Hepatocyte (in vitro differentiated cells): Measurements from ENCODE around the gene ACSL3. TPM values are rescaled to one million over a fixed set of nuclear protein-coding genes. Genes with fewer than 3 reads are reported as not detected.

Experiments used
- DNase-seq: peaks from one replicate; pipeline ENCODE4 v3.0.0-alpha.2; 2016; ENCODE audit warnings: low spot score
- H2AFZ ChIP-seq: fragments of 200-600 bp; sonication (generic); 2 replicates; pipeline ENCODE4 v1.6.0; 2016; ENCODE audit warnings: antibody characterized with exemption, mild to moderate bottlenecking
- H3K27ac ChIP-seq: fragments of 200-600 bp; sonication (generic); 2 replicates; pipeline ENCODE4 v1.5.1; 2016; ENCODE audit warnings: mild to moderate bottlenecking
- H3K27me3 ChIP-seq: fragments of 200-600 bp; sonication (generic); 2 replicates; pipeline ENCODE4 v1.6.1; 2016
- H3K36me3 ChIP-seq: fragments of 200-600 bp; sonication (generic); replicated peaks from 2 replicates; pipeline ENCODE4 v1.5.1; 2016; ENCODE audit warnings: low read depth; ENCODE audit not compliant: insufficient read depth
- H3K4me1 ChIP-seq: fragments of 200-600 bp; sonication (generic); 2 replicates; pipeline ENCODE4 v1.5.1; 2016; ENCODE audit warnings: mild to moderate bottlenecking, moderate library complexity; ENCODE audit not compliant: insufficient read depth
- H3K4me2 ChIP-seq: fragments of 200-600 bp; sonication (generic); 2 replicates; pipeline ENCODE4 v1.6.0; 2016
- H3K4me3 ChIP-seq: fragments of 200-600 bp; sonication (generic); 2 replicates; pipeline ENCODE4 v1.5.1; 2016; ENCODE audit warnings: mild to moderate bottlenecking
- H3K79me2 ChIP-seq: fragments of 200-600 bp; sonication (generic); 2 replicates; pipeline ENCODE4 v1.6.0; 2017; ENCODE audit warnings: mild to moderate bottlenecking
- H3K9me2 ChIP-seq: fragments of 200-600 bp; sonication (generic); replicated peaks from 2 replicates; pipeline ENCODE4 v1.6.0; 2017; ENCODE audit warnings: mild to moderate bottlenecking; ENCODE audit not compliant: insufficient read depth
- H3K9me3 ChIP-seq: fragments of 200-600 bp; sonication (generic); 2 replicates; pipeline ENCODE4 v1.5.1; 2016; ENCODE audit warnings: low read depth, mild to moderate bottlenecking
- H4K20me1 ChIP-seq: fragments of 200-600 bp; sonication (generic); 2 replicates; pipeline ENCODE4 v1.6.0; 2016; ENCODE audit warnings: mild to moderate bottlenecking; ENCODE audit not compliant: insufficient read depth, poor library complexity, severe bottlenecking
- CTCF ChIP-seq: fragments of 200-600 bp; sonication (generic); IDR thresholded peaks from 2 replicates; pipeline ENCODE4 v1.5.1; 2016; ENCODE audit warnings: antibody characterized with exemption, mild to moderate bottlenecking; ENCODE audit not compliant: poor library complexity
- EZH2 ChIP-seq: fragments of 200-600 bp; sonication (generic); IDR thresholded peaks from 2 replicates; pipeline ENCODE4 v1.6.1; 2016; ENCODE audit warnings: antibody characterized with exemption, mild to moderate bottlenecking, borderline replicate concordance
- EZH2phosphoT487 ChIP-seq: fragments of 200-600 bp; sonication (generic); IDR thresholded peaks from one replicate; pipeline ENCODE4 v1.6.1; 2018; ENCODE audit warnings: antibody characterized with exemption, mild to moderate bottlenecking, low read depth, moderate library complexity; ENCODE audit not compliant: unreplicated experiment, severe bottlenecking
- WGBS: methylation state at CpG from one replicate; pipeline ENCODE4 v1.1.6; 2016; ENCODE audit warnings: low lambda C conversion rate; ENCODE audit errors: missing lambda C conversion rate; 5-methylcytosine and 5-hydroxymethylcytosine counted together
- polyA plus RNA-seq: library from polyadenylated mRNA; unstranded; fragments of >200 nt; fragmentation: Nextera tagmentation; extraction: Ambion mirVana; gene quantifications from 2 replicates; pipeline ENCODE4 v1.2.1, GENCODE V29; 2016
- total RNA-seq: library from RNA; depleted of rRNA; stranded (reverse); fragments of >200 nt; gene quantifications from 2 replicates; pipeline ENCODE4 v1.2.3, GENCODE V29; 2014

ACSL3 gene
- total and polyA plus RNA-seq, 2 experiments from 2014 or later = 82.1 to 133 TPM

- H3K36me3 ChIP-seq = no peaks in the 10 kb centered on the region
- no peaks in the 10 kb centered on the region for H3K79me2 ChIP-seq
- no peak overlapping the region for H2AFZ ChIP-seq
- WGBS = 89% methylated on average over 11 of the region's 11 CpGs
- peaks cover 6% of the 10 kb centered on the region for H3K4me1 ChIP-seq
- TF ChIP-seq CTCF (no peak), EZH2phosphoT487 (no peak), EZH2 (no peak)
- no peak for DNase-seq
- H3K4me3 ChIP-seq = no peak overlapping the region
- H3K4me2 ChIP-seq = no peak overlapping the region
- H3K9me3 ChIP-seq = no peaks in the 10 kb centered on the region
- no peaks in the 10 kb centered on the region for H3K9me2 ChIP-seq
- H3K27ac ChIP-seq = no peak overlapping the region
- no peaks in the 10 kb centered on the region for H4K20me1 ChIP-seq
- no peaks in the 10 kb centered on the region for H3K27me3 ChIP-seq
These were observed 5.8 kb upstream of the ACSL3 start for GRCh38 chr2:222854773-222855700.

- Histone ChIP-seq H3K9me3 (no peaks in the 10 kb centered on the region), H3K27me3 (no peaks in the 10 kb centered on the region), H3K9me2 (no peaks in the 10 kb centered on the region), H4K20me1 (peaks cover 36% of the 10 kb centered on the region), H3K36me3 (no peaks in the 10 kb centered on the region), H3K4me1 (peaks cover 34% of the 10 kb centered on the region), H3K4me3 (peak overlapping the region; percentile 30), H3K79me2 (peaks cover 41% of the 10 kb centered on the region), H2AFZ (peak overlapping the region; percentile 29), H3K4me2 (peak overlapping the region; percentile 73), H3K27ac (peak overlapping the region; percentile 80)
- peak; percentile 73 for DNase-seq
- WGBS = 16% methylated on average over 10 of the region's 10 CpGs
- no peak for TF ChIP-seq EZH2
- TF ChIP-seq CTCF = no peak
- TF ChIP-seq EZH2phosphoT487 = no peak
These were observed 837 bp upstream of the ACSL3 start for GRCh38 chr2:222859786-222860612.

- peak; percentile 66 for DNase-seq
- no peaks in the 10 kb centered on the region for H3K36me3 ChIP-seq
- H3K9me2 ChIP-seq = no peaks in the 10 kb centered on the region
- H3K4me3 ChIP-seq = peak overlapping the region; percentile 96
- no peaks in the 10 kb centered on the region for H3K9me3 ChIP-seq
- H3K79me2 ChIP-seq = peaks cover 56% of the 10 kb centered on the region
- peak overlapping the region; percentile 90 for H3K4me2 ChIP-seq
- WGBS = under 1% methylated on average over 40 of the region's 42 CpGs
- no peaks in the 10 kb centered on the region for H3K27me3 ChIP-seq
- TF ChIP-seq EZH2phosphoT487 = no peak
- TF ChIP-seq CTCF = no peak
- no peak for TF ChIP-seq EZH2
- H4K20me1 ChIP-seq = peaks cover 52% of the 10 kb centered on the region
- peaks cover 38% of the 10 kb centered on the region for H3K4me1 ChIP-seq
- H2AFZ ChIP-seq = peak overlapping the region; percentile 32
- H3K27ac ChIP-seq = peak overlapping the region; percentile 99
These were observed 722 bp downstream of the ACSL3 start for GRCh38 chr2:222861411-222862105.
